Gastrocnemius medialis (tissue), 4 donors: ENCODE data around the gene ABTB2. TPM values are rescaled to one million over a fixed set of nuclear protein-coding genes. Genes with fewer than 3 reads are reported as not detected.

Experiments used
- ATAC-seq, 2 donors: fragments of 150-250 bp; one replicate each; pipeline ENCODE4 v1.9.1; 2016
- DNase-seq, 2 donors: peaks; one replicate each; pipeline ENCODE4 v3.0.0-alpha.2; 2019
- H3K27ac ChIP-seq, 4 donors: fragments of 200-600 bp; sonication (generic); 1 replicate in 1 of 4; 2 replicates in 3 of 4; pipeline ENCODE4 v1.5.1; 2016 to 2018; ENCODE audit warnings: mild to moderate bottlenecking in 2 of 4, moderate library complexity in 1 of 4
- H3K27me3 ChIP-seq, 3 donors: fragments of 200-600 bp; sonication (generic) in 2 of 3; 1 replicate in 1 of 3; 2 replicates in 2 of 3; pipeline versions ENCODE4 v1.5.1 to v1.6.0; 2016 to 2019; ENCODE audit warnings: mild to moderate bottlenecking in 1 of 3, moderate library complexity in 1 of 3
- H3K36me3 ChIP-seq, 2 donors: fragments of 200-600 bp; sonication (generic) in 1 of 2; one replicate each; pipeline ENCODE4 v1.5.1; 2017 to 2018
- H3K4me1 ChIP-seq, 2 donors: fragments of 200-600 bp; sonication (generic) in 1 of 2; one replicate each; pipeline ENCODE4 v1.5.1; 2016 to 2017; ENCODE audit warnings: mild to moderate bottlenecking in 2 of 2
- H3K4me3 ChIP-seq, 4 donors: fragments of 200-600 bp; sonication (generic) in 3 of 4; 1 replicate in 1 of 4; 2 replicates in 3 of 4; pipeline ENCODE4 v1.5.1; 2016 to 2019; ENCODE audit warnings: mild to moderate bottlenecking in 2 of 4
- H3K9me3 ChIP-seq, 3 donors: fragments of 200-600 bp; sonication (generic) in 2 of 3; 1 replicate in 1 of 3; 2 replicates in 2 of 3; pipeline ENCODE4 v1.5.1; 2016 to 2019
- POLR2A ChIP-seq, 2 donors: fragments of 450-650 bp; IDR thresholded peaks; one replicate each; pipeline ENCODE4 v1.6.1; 2017; ENCODE audit warnings: antibody characterized with exemption in 2 of 2, mild to moderate bottlenecking in 2 of 2, moderate library complexity in 2 of 2
- in situ Hi-C, 4 donors: fragments of 200-750 bp; cut with MboI; loops; one replicate each; pipeline versions ENCODE4 v1.15.0 to v1.8.0; 2017; ENCODE audit warnings: low sequenced_read_pairs in 4 of 4
- intact Hi-C: fragments of 100-400 bp; cut with DNase I; formaldehyde crosslinking; loops from one replicate; pipeline ENCODE4 v1.15.1; 2023; ENCODE audit warnings: low total_unique reads
- total RNA-seq, 4 donors: library from RNA; depleted of rRNA; stranded (reverse); fragments of >200 nt; gene quantifications; one replicate each; pipeline versions ENCODE4 v1.1.0 to v1.2.3, GENCODE V29; 2016
- TF ChIP-seq, protein P1 (sequence below), 5 experiments: fragments of 450-650 bp in 3 of 5; fragments of 200-600 bp in 2 of 5; sonication (generic) in 2 of 5; IDR thresholded peaks in 4 of 5; conservative IDR thresholded peaks in 1 of 5; 1 replicate in 4 of 5; 2 replicates in 1 of 5; pipeline ENCODE4 v1.5.1; 2016 to 2019; ENCODE audit warnings: antibody characterized with exemption in 5 of 5, mild to moderate bottlenecking in 3 of 5, moderate library complexity in 3 of 5

ABTB2 gene
- total RNA-seq, 4 donors from 2014 or later: 8.8 to 30.7 (median 12.2) TPM

DNA sequence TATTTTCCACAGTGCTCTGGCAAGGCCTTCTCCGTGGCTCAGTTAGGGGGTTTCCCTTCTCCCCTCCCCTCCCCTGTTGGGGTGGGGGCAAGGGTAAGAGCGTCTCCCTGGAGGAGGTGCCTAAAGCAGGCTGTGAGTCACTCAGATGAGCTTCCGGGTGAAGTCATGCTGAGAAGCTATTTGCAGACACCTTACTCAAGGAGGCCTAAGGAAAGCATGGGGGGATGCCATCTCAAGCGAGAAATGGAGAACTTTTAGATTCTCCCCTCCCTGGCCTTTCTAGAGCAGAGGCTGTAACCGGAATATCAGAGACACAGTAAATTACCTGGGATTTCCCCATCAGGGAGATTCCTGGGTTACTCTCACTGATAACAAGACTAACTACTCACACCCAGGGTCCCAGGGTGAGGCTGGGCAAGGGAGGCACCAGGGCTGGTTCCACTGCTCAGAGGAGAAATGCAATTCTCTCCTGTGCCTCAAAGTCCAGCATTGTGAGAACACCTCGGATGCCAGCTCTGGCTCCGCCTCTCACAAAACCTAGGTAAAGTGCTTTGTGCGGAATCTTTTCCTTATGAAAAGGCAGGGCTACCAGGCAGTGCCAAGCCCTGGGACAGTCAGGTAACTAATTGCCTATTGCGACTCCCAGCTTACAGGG lies 123.6 kb downstream of the ABTB2 start:
- in situ Hi-C loops (no loop called here), intact Hi-C loops (no loop called here)
- H3K27ac ChIP-seq: peak overlapping the region in 1 of 4 donors; percentile 41
- H3K9me3 ChIP-seq: no peaks in the 10 kb centered on the region
- ATAC-seq (peak; percentile 87), DNase-seq (peak in 1 of 2 donors; percentile 41)
- no peaks in the 10 kb centered on the region for H3K27me3 ChIP-seq
- H3K4me3 ChIP-seq: no peak overlapping the region
- no peaks in the 10 kb centered on the region for H3K4me1 ChIP-seq
- H3K36me3 ChIP-seq: no peaks in the 10 kb centered on the region
- TF ChIP-seq, protein P1, sequence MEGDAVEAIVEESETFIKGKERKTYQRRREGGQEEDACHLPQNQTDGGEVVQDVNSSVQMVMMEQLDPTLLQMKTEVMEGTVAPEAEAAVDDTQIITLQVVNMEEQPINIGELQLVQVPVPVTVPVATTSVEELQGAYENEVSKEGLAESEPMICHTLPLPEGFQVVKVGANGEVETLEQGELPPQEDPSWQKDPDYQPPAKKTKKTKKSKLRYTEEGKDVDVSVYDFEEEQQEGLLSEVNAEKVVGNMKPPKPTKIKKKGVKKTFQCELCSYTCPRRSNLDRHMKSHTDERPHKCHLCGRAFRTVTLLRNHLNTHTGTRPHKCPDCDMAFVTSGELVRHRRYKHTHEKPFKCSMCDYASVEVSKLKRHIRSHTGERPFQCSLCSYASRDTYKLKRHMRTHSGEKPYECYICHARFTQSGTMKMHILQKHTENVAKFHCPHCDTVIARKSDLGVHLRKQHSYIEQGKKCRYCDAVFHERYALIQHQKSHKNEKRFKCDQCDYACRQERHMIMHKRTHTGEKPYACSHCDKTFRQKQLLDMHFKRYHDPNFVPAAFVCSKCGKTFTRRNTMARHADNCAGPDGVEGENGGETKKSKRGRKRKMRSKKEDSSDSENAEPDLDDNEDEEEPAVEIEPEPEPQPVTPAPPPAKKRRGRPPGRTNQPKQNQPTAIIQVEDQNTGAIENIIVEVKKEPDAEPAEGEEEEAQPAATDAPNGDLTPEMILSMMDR (IDR thresholded peaks at IDR 0.05 in 4 of 5, conservative IDR thresholded peaks at IDR 0.05 in 1 of 5): no peak
- no peak for TF ChIP-seq POLR2A (IDR thresholded peaks at IDR 0.05)

- no peak overlapping the region for H3K27ac ChIP-seq
- no peak overlapping the region for H3K4me3 ChIP-seq
- no peak for ATAC-seq
- no peaks in the 10 kb centered on the region for H3K36me3 ChIP-seq
- in situ Hi-C loops: no loop called here
- intact Hi-C loops: no loop called here
- H3K9me3 ChIP-seq: no peaks in the 10 kb centered on the region
- no peaks in the 10 kb centered on the region for H3K4me1 ChIP-seq
- no peak for TF ChIP-seq POLR2A (IDR thresholded peaks at IDR 0.05)
- TF ChIP-seq, protein P1 (IDR thresholded peaks at IDR 0.05 in 4 of 5, conservative IDR thresholded peaks at IDR 0.05 in 1 of 5): no peak
- no peak for DNase-seq
- H3K27me3 ChIP-seq: no peaks in the 10 kb centered on the region
Observed at GRCh38 chr11:34233215-34233614, 124.6 kb downstream of the ABTB2 start.

- Histone ChIP-seq H3K4me1 (no peaks in the 10 kb centered on the region), H3K36me3 (no peaks in the 10 kb centered on the region), H3K27me3 (no peaks in the 10 kb centered on the region), H3K4me3 (no peak overlapping the region), H3K27ac (no peak overlapping the region), H3K9me3 (no peaks in the 10 kb centered on the region)
- in situ Hi-C loops: no loop called here
- no peak for DNase-seq
- no peak for ATAC-seq
- TF ChIP-seq, protein P1 (IDR thresholded peaks at IDR 0.05 in 4 of 5, conservative IDR thresholded peaks at IDR 0.05 in 1 of 5): no peak
- no peak for TF ChIP-seq POLR2A (IDR thresholded peaks at IDR 0.05)
- intact Hi-C loops: no loop called here
Observed at GRCh38 chr11:34232807-34233206, 125.0 kb downstream of the ABTB2 start.

- Histone ChIP-seq H3K27ac (no peak overlapping the region), H3K4me3 (no peak overlapping the region), H3K27me3 (no peaks in the 10 kb centered on the region), H3K36me3 (no peaks in the 10 kb centered on the region), H3K9me3 (no peaks in the 10 kb centered on the region), H3K4me1 (peaks cover 9 to 11% of the 10 kb centered on the region in 2 donors)
- TF ChIP-seq, protein P1 (IDR thresholded peaks at IDR 0.05 in 4 of 5, conservative IDR thresholded peaks at IDR 0.05 in 1 of 5): no peak
- no peak for TF ChIP-seq POLR2A (IDR thresholded peaks at IDR 0.05)
- in situ Hi-C loops: no loop called here
- intact Hi-C loops: no loop called here
- DNase-seq (no peak), ATAC-seq (no peak)
Observed at GRCh38 chr11:34226210-34226609, 131.6 kb downstream of the ABTB2 start.

GRCh38 chr11:34225091-34225490 lies 132.7 kb downstream of the ABTB2 start:
- H3K27ac ChIP-seq: no peak overlapping the region
- TF ChIP-seq POLR2A (IDR thresholded peaks at IDR 0.05): no peak
- TF ChIP-seq, protein P1 (IDR thresholded peaks at IDR 0.05 in 4 of 5, conservative IDR thresholded peaks at IDR 0.05 in 1 of 5): no peak
- in situ Hi-C loops: no loop called here
- ATAC-seq (no peak), DNase-seq (no peak)
- H3K4me1 ChIP-seq: peaks cover 9 to 11% of the 10 kb centered on the region in 2 donors
- H3K27me3 ChIP-seq: no peaks in the 10 kb centered on the region
- no peaks in the 10 kb centered on the region for H3K9me3 ChIP-seq
- no peak overlapping the region for H3K4me3 ChIP-seq
- intact Hi-C loops: no loop called here
- no peaks in the 10 kb centered on the region for H3K36me3 ChIP-seq
